Common myeloid progenitor, CD34-positive (primary cell): ENCODE measurements around the gene NAXD.

Experiments used
- CTCF ChIA-PET: fragments of 350-600 bp; sonication (Branson Sonifier 250); formaldehyde crosslinking; loops from one replicate; lab custom pipeline; 2021; ENCODE audit warnings: antibody characterized with exemption; lab: Charles Lee
- POLR2A ChIA-PET: fragments of 350-600 bp; sonication (Branson Sonifier 250); formaldehyde crosslinking; loops from one replicate; lab custom pipeline; 2021; ENCODE audit warnings: antibody characterized with exemption; lab: Charles Lee
- DNase-seq, 3 donors: peaks; one replicate each; pipeline versions ENCODE4 v3.0.0 to v3.0.0-alpha.2; 2013
- H3K27ac ChIP-seq, 2 experiments: 1 replicate in 1 of 2; 2 replicates in 1 of 2; pipeline ENCODE4 v1.7.0; 2013; ENCODE audit warnings: inconsistent platforms in 2 of 2, low read length in 2 of 2, mild to moderate bottlenecking in 2 of 2, low read depth in 1 of 2, moderate library complexity in 1 of 2; ENCODE audit not compliant: severe bottlenecking in 2 of 2, insufficient read depth in 1 of 2, poor library complexity in 1 of 2
- H3K27me3 ChIP-seq, 5 experiments: replicated peaks in 2 of 5; 1 replicate in 3 of 5; 2 replicates in 2 of 5; pipeline versions ENCODE4 v1.6.1 to v1.7.0; 2013; ENCODE audit warnings: low read length in 4 of 5, mild to moderate bottlenecking in 2 of 5, moderate library complexity in 2 of 5, inconsistent platforms in 1 of 5; ENCODE audit not compliant: insufficient read depth in 5 of 5, control insufficient read depth in 4 of 5
- H3K36me3 ChIP-seq, 4 experiments: 1 replicate in 2 of 4; 2 replicates in 2 of 4; pipeline versions ENCODE4 v1.6.1 to v1.7.0; 2013; ENCODE audit warnings: low read length in 3 of 4, control low read depth in 1 of 4, mild to moderate bottlenecking in 1 of 4; ENCODE audit not compliant: control insufficient read depth in 4 of 4, insufficient read depth in 4 of 4
- H3K4me1 ChIP-seq, 4 experiments: 1 replicate in 3 of 4; 2 replicates in 1 of 4; pipeline versions ENCODE4 v1.6.1 to v1.7.1; 2013; ENCODE audit warnings: low read length in 3 of 4, mild to moderate bottlenecking in 3 of 4, control low read depth in 1 of 4, inconsistent platforms in 1 of 4, moderate library complexity in 1 of 4; ENCODE audit not compliant: control insufficient read depth in 4 of 4, insufficient read depth in 4 of 4; ENCODE audit errors: control extremely low read depth in 1 of 4
- H3K4me3 ChIP-seq, 7 experiments: 1 replicate in 4 of 7; 2 replicates in 3 of 7; pipeline versions ENCODE4 v1.5.1 to v1.7.0; 2013; ENCODE audit warnings: mild to moderate bottlenecking in 7 of 7, low read length in 6 of 7, moderate library complexity in 6 of 7, inconsistent platforms in 2 of 7, low read depth in 2 of 7, control low read depth in 1 of 7; ENCODE audit not compliant: insufficient read depth in 4 of 7, control insufficient read depth in 1 of 7; ENCODE audit errors: extremely low read depth in 1 of 7
- H3K9me3 ChIP-seq, 5 experiments: 1 replicate in 4 of 5; 2 replicates in 1 of 5; pipeline versions ENCODE4 v1.6.1 to v1.7.1; 2013; ENCODE audit warnings: low read length in 4 of 5, mild to moderate bottlenecking in 2 of 5, inconsistent platforms in 1 of 5, low read depth in 1 of 5, moderate library complexity in 1 of 5; ENCODE audit not compliant: control insufficient read depth in 4 of 5, insufficient read depth in 2 of 5; ENCODE audit errors: control extremely low read depth in 1 of 5
- WGBS: methylation state at CpG from one replicate; pipeline ENCODE4 v1.1.5; 2013; ENCODE audit not compliant: insufficient coverage; 5-methylcytosine and 5-hydroxymethylcytosine counted together

NAXD gene

GRCh38 chr13:110648848-110649421 lies 33.6 kb downstream of the NAXD start:
- no peak for DNase-seq
- no peak overlapping the region for H3K4me3 ChIP-seq
- ChIA-PET POLR2A (no interaction called here), CTCF (interaction anchor here (0.8 to 1.8 kb wide), 4 partner anchors 9 to 170 kb away, joined by 3 to 5 read pairs (median 3); no protein-coding TSS in a partner anchor)
- H3K9me3 ChIP-seq, result no peaks in the 10 kb centered on the region
- no peak overlapping the region for H3K27ac ChIP-seq
- H3K27me3 ChIP-seq, result no peaks in the 10 kb centered on the region
- peaks cover 0 to 10% (median 9%) of the 10 kb centered on the region in 4 experiments for H3K4me1 ChIP-seq
- WGBS, result 96% methylated on average over 35 of the region's 35 CpGs
- peaks cover 5 to 77% (median 43%) of the 10 kb centered on the region in 4 experiments for H3K36me3 ChIP-seq

- Histone ChIP-seq H3K27me3 (no peaks in the 10 kb centered on the region), H3K4me3 (no peak overlapping the region), H3K4me1 (peaks cover 0 to 6% (median 6%) of the 10 kb centered on the region in 4 experiments), H3K27ac (no peak overlapping the region), H3K9me3 (no peaks in the 10 kb centered on the region), H3K36me3 (peaks cover under 1 to 74% (median 41%) of the 10 kb centered on the region in 4 experiments)
- ChIA-PET POLR2A (no interaction called here), CTCF (interaction anchor here (0.8 to 1.8 kb wide), 3 partner anchors 10 to 39 kb away, joined by 3 to 5 read pairs (median 3); no protein-coding TSS in a partner anchor)
- no peak for DNase-seq
- WGBS, result 95% methylated on average over 7 of the region's 7 CpGs
Measured at GRCh38 chr13:110649551-110649950, 34.2 kb downstream of the NAXD start.

- Histone ChIP-seq H3K36me3 (peaks cover 0 to 74% (median 44%) of the 10 kb centered on the region in 4 experiments), H3K27ac (no peak overlapping the region), H3K4me1 (no peaks in the 10 kb centered on the region), H3K4me3 (no peak overlapping the region), H3K27me3 (no peaks in the 10 kb centered on the region), H3K9me3 (no peaks in the 10 kb centered on the region)
- no peak for DNase-seq
- WGBS, result 95% methylated on average over 12 of the region's 14 CpGs
- ChIA-PET POLR2A (no interaction called here), CTCF (no interaction called here)
Measured at GRCh38 chr13:110650436-110650835, 35.1 kb downstream of the NAXD start.

GRCh38 chr13:110651271-110651670 lies 35.9 kb downstream of the NAXD start:
- Histone ChIP-seq H3K9me3 (no peaks in the 10 kb centered on the region), H3K4me3 (no peak overlapping the region), H3K27me3 (no peaks in the 10 kb centered on the region), H3K27ac (no peak overlapping the region), H3K36me3 (peaks cover 0 to 75% (median 44%) of the 10 kb centered on the region in 4 experiments), H3K4me1 (no peaks in the 10 kb centered on the region)
- 95% methylated on average over 14 of the region's 14 CpGs for WGBS
- ChIA-PET POLR2A (no interaction called here), CTCF (interaction anchor here (1.5 to 1.9 kb wide), 3 partner anchors 10 to 167 kb away, joined by 4 read pairs; partner anchors contain the start of gene NAXD)
- no peak for DNase-seq

- ChIA-PET POLR2A (no interaction called here), CTCF (interaction anchor here (0.9 to 1.9 kb wide), 4 partner anchors 8 to 167 kb away, joined by 3 to 4 read pairs (median 4); partner anchors contain the start of gene NAXD)
- Histone ChIP-seq H3K27ac (no peak overlapping the region), H3K4me1 (no peaks in the 10 kb centered on the region), H3K36me3 (peaks cover 0 to 75% (median 43%) of the 10 kb centered on the region in 4 experiments), H3K4me3 (no peak overlapping the region), H3K27me3 (no peaks in the 10 kb centered on the region), H3K9me3 (no peaks in the 10 kb centered on the region)
- no peak for DNase-seq
- WGBS, result 96% methylated on average over 14 of the region's 16 CpGs
Measured at GRCh38 chr13:110651726-110652230, 36.4 kb downstream of the NAXD start.

GRCh38 chr13:110652231-110652730 lies 36.9 kb downstream of the NAXD start:
- H3K27me3 ChIP-seq, result no peaks in the 10 kb centered on the region
- 94% methylated on average over 5 of the region's 10 CpGs for WGBS
- H3K4me3 ChIP-seq, result no peak overlapping the region
- ChIA-PET CTCF (interaction anchor here (0.9 to 1.9 kb wide), 4 partner anchors 9 to 166 kb away, joined by 3 to 4 read pairs (median 4); partner anchors contain the start of gene NAXD), POLR2A (no interaction called here)
- H3K4me1 ChIP-seq, result no peaks in the 10 kb centered on the region
- DNase-seq, result no peak
- peaks cover 0 to 74% (median 40%) of the 10 kb centered on the region in 4 experiments for H3K36me3 ChIP-seq
- no peaks in the 10 kb centered on the region for H3K9me3 ChIP-seq
- H3K27ac ChIP-seq, result no peak overlapping the region

GRCh38 chr13:110652764-110653163 lies 37.4 kb downstream of the NAXD start:
- Histone ChIP-seq H3K4me3 (no peak overlapping the region), H3K27me3 (no peaks in the 10 kb centered on the region), H3K9me3 (no peaks in the 10 kb centered on the region), H3K27ac (no peak overlapping the region), H3K36me3 (peaks cover 0 to 70% (median 39%) of the 10 kb centered on the region in 4 experiments), H3K4me1 (peaks cover 0 to 2% (median 0%) of the 10 kb centered on the region in 4 experiments)
- DNase-seq, result no peak
- ChIA-PET POLR2A (no interaction called here), CTCF (interaction anchor here (0.9 to 1.9 kb wide), 4 partner anchors 9 to 166 kb away, joined by 3 to 4 read pairs (median 4); partner anchors contain the start of gene NAXD)
- WGBS, result 96% methylated on average over 7 of the region's 10 CpGs
